Subcutaneous adipose tissue (tissue), 4 donors: Measurements from ENCODE around the gene DIP2C. TPM values are rescaled to one million over a fixed set of nuclear protein-coding genes. Genes with fewer than 3 reads are reported as not detected.

Experiments
- CTCF ChIP-seq: fragments of 450-650 bp; IDR thresholded peaks from one replicate; pipeline ENCODE4 v1.5.1; 2016; ENCODE audit warnings: low read depth, mild to moderate bottlenecking, control low read depth, antibody characterized with exemption, moderate library complexity
- total RNA-seq, 4 donors: library from RNA; depleted of rRNA; stranded (reverse); fragments of >200 nt; gene quantifications; one replicate each; pipeline ENCODE4 v1.1.0, GENCODE V29; 2016

DIP2C gene
- total RNA-seq, 4 donors from 2014 or later: 32.1 to 64.0 (median 40.5) TPM

- TF ChIP-seq CTCF: no peak
Observed at GRCh38 chr10:725786-726185, 36.3 kb upstream of the DIP2C start.

DNA sequence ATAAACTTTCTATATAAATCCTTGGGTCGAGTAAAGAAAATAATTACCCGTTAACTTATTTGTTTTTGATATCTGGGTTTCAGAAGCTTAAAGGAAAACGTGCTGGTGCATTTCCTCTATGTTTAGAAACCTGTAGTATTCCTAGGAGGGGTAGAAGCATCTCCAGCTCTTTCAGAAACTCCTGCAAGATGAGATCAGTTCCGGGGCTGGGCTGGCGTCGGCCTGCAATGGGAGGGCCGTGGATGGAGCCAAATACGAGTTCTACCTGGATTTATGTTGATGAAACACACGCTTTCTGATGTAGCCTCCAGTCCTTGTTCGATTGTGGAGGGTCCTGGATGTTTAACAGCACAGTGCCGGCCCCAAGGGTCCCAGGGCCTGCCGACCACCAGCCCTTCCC, 35.8 kb upstream of the DIP2C start:
- TF ChIP-seq CTCF: no peak

DNA sequence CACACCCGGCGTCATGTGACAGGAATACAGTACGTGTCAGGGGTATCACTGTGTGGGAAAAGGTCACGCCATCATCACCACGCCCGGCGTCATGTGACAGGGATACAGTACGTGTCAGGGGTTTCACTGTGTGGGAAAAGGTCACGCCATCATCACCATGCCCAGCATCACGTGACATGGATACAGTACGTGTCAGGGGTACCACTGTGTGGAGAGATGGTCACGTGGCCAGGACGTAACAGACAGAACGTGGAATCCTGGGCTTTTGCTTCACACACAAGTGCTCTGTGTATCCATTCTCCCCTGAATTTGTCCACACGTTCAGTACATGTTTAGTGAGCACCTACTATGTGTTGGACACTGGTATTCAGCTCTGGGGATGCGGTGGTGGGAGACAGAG, 34.5 kb upstream of the DIP2C start:
- no peak for TF ChIP-seq CTCF

DNA sequence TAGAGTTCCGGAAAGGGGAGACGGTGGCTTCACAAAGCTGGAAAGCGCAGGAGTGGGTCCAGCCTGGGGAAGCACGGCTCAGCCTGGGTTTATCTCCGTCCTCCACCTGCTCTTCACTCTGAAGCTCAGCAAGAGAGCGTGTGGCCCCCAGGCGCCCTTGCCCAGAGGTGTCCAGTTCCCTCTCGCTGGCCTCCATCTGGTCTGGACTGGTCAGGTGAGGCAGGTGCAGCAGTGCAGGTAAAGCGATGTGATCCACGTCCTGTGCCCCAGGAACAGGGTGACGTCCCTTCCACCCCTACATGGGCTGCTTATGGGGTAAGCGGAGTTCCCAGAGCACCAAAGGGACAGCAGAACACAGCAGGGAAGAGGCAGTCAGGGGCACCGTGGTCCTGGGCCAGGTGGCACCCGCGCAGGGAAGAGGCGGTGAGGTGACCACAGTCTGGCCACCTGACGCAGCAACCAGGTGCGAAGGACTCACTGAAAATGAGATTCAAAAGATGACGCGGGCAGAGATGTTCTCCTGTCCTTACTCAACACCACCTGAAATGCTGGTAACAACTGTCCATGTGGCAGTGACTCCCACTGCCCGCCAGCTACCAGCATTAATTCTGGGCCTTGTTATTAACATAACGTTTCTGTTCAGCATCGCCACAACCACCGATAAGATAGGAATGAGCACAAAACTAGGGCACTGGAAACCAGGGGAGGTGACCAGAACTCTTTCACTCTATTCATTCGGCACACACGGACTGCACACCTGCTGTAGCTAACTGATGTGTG, 33.0 kb upstream of the DIP2C start:
- no peak for TF ChIP-seq CTCF

GRCh38 chr10:718143-718700, 28.8 kb upstream of the DIP2C start:
- no peak for TF ChIP-seq CTCF

- no peak for TF ChIP-seq CTCF
Observed at GRCh38 chr10:717458-717857, 28.0 kb upstream of the DIP2C start.

GRCh38 chr10:716821-717220, 27.4 kb upstream of the DIP2C start:
- TF ChIP-seq CTCF: no peak
